NCI-H187 (cell line): ENCODE results near the gene FIBIN.
"Not testable (repeated sequence)": the region's sequence is repeated elsewhere in the genome, so short reads cannot be mapped to it uniquely, and the experiment has no call there.

Experiments
- DNase-seq, 2 experiments: peaks; one replicate each; lab custom pipeline; 2025; lab: John Stamatoyannopoulos, UW

Gene FIBIN

GRCh38 chr11:26977209-26977608, 16.7 kb upstream of the FIBIN start:
- DNase-seq = not testable (repeated sequence)

- DNase-seq = no peak
These were observed 10.3 kb upstream of the FIBIN start for GRCh38 chr11:26983645-26984044.

DNA sequence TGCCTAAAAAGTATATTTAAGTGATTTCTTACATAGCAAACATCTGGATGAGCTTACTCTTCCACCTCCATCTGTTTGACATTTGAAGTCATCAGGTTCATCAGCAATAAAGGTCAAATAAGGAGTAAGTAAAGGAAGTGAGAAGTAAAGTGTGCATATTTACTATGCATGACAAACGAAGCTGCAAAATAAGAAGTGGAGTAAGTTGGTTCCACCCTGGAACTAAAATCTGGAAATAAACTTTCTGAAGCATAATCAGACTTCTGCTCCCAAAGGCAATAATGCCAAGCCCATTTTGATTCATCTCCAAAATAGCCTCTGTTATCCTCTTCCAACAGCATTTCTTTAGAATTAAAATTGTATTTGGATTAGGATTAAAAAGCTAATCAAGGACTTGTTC, 8.4 kb upstream of the FIBIN start:
- no peak for DNase-seq

GRCh38 chr11:26985943-26986342, 8.0 kb upstream of the FIBIN start:
- DNase-seq = no peak

DNA sequence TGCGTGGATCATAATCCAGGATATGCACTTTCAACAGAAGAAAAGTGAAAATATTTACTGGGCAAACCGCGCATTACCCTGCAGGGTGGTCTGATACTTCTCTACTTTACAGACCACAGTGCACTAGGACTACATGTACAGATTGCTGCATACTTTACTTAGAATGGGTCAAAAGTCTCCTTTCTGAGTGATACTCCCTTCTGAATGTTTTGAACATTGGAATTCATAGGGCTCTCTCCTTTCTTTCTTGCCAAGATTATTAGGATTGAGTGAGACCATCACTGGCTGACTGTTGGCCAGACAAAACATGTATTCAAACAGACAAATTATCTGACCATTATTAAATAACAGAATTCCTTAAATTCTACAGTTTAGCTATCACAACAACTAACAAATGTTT, 6.6 kb upstream of the FIBIN start:
- DNase-seq = no peak

DNA sequence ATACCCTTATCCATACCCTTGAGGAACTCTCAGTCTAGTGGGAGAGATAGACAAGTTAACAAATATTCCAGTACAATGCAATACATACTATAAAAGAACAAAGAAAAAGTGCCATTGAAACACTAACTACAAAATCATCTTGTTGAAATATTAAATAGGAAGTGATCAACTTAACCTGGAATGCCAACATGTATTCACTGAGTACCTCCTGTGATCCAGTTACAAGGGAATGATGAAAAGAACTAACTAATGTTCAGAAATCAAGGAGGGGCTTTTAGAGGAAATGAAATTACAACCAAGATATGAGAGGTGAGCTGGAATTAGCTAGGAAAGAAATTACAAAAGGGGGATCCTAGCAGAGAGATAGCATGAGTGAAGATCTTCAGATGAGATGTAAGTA, 6.2 kb upstream of the FIBIN start:
- no peak for DNase-seq

GRCh38 chr11:26992031-26992541, 1.8 kb upstream of the FIBIN start:
- DNase-seq = no peak

GRCh38 chr11:26994631-26995095, 751 bp downstream of the FIBIN start:
- no peak for DNase-seq

GRCh38 chr11:26995701-26996460, 2.0 kb downstream of the FIBIN start:
- DNase-seq = no peak

GRCh38 chr11:26997378-26997777, 3.5 kb downstream of the FIBIN start:
- no peak for DNase-seq

DNA sequence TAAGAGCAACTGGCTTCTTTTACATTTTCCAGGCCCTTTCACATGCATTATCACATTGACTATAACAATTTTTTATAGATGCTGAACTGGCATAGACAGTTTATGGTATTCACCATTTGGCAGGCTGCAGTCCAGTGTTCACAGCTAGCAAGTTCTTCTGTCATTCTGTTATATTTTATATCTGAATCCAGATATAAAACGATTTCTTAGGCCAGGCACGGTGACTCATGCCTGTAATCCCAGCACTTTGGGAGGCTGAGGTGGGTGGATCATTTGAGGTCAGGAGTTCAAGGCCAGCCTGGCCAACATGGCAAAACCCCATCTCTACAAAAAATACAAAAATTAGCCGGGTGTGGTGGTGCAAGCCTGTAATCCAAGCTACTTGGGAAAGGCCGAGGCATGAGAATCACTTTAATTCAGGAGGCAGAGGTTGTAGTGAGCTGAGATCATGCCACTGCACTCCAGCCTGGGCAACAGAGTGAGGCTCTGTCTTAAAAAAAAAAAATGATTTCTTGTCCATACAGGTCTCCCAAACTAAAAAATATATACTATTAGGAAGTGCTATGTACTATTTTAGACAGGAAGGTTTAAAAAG, 7.3 kb downstream of the FIBIN start:
- not testable (repeated sequence) for DNase-seq

- no peak for DNase-seq
These were observed 8.5 kb downstream of the FIBIN start for GRCh38 chr11:27002431-27002830.

GRCh38 chr11:27002838-27003237, 8.9 kb downstream of the FIBIN start:
- no peak for DNase-seq

DNA sequence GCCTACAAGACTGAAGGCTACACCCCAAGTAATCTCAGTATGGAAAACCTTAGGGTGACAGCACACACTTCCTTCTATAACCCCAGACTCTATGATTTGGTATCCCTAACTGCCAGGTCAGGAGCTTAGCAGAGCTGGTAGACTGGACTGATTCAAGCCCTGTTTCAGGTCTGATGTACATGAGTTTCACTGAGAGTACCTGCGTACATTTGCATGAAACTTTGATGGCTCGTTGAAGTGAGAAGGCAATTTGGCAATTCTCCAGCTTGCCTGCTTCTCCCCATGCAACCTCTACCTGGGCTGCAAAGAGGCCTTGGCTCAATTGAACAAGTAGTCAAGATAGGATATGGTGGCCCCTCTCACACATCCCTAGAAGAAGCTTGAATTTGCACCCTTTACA, 10.2 kb downstream of the FIBIN start:
- DNase-seq = no peak

DNA sequence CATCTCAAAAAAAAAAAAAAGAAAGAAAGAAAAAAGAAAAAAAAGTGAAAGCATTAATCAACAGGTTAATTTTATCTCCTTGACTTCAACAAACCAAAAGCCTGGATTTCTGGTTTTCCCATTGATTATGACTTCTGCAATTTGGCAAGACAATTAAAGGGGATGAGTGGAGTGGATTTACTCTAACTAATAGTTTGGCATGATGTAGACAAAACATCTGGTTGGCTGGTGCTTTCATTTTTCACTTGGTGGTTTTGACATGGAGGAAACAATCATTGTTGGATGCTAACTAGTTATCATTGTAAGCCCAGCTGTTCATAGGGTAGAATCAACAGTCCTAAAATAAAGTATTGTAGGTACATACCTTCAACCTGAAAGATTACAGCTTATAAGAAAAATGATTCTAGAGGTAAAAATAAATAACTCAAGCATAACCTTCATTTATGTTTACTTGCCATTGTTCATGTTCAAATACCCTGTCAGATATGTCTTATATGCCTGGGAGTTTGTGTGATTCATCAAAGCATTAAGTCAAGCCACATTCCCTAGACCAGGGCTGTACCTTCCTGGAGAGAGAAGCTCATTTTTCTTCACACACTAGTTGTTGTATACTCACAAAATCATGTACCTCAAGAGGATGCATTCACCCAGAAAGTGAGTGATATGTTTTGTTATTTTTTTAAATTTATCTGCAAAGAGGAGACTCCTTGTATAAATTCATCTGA, 15.1 kb downstream of the FIBIN start:
- no peak for DNase-seq

- DNase-seq = no peak
These were observed 17.8 kb downstream of the FIBIN start for GRCh38 chr11:27011560-27012233.

GRCh38 chr11:27012234-27012921, 18.5 kb downstream of the FIBIN start:
- DNase-seq = no peak

GRCh38 chr11:27013781-27014361, 20.0 kb downstream of the FIBIN start:
- no peak for DNase-seq

DNA sequence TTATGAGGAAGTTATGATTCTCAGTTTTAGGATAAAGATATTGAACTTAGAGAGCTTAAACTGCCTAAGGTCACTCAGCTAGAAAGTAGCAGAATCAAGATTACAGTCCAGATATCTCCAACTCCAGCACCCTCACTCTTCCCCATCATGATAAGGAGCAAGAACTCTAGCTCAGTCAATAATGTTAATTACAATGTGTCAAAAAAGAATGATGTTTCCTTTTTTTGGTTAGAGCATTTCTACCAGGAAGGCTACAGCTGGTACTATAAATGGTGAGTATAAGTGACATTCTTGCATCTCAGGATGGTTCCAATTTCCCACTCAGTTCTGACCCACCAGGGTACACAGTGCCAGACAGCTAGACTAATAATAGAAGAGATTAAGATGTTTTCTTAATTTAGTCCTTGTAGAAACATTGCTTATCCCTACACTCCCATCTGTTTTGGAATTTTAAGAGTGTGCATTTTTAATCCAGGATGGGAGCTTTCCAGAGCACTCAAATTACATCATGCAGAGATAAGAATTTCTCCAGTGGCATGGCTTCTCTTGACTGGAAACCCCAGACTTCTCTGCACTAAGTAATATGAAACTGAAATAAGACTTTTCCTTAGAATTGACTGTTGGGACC, 25.1 kb downstream of the FIBIN start:
- no peak for DNase-seq

DNA sequence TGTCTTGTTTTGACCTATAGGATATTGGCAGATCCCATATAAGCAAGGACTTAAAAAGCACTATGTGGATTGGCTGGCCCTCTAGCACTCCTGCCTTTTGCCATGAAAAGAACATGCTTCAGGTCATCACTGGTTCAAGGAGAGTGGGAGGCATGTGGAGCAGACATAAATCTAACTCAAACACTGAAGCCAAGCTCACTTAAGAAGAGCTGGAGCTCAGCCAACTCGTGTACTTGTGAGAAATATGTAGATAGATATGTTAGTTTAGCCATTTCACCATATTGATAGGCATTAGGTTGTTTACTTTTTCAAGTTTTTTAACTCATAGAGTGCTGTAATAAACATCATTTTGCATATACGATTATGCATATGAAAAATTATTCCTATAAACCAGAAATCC, 26.8 kb downstream of the FIBIN start:
- peak; percentile 23 to 53 for DNase-seq
